OCI-LY7 (cell line): ENCODE measurements around the gene SCN4A.

ENCODE experiments used
- EZH2phosphoT487 ChIP-seq: fragments of 200-600 bp; sonication (generic); IDR thresholded peaks from 2 replicates; pipeline ENCODE4 v1.6.1; 2018; ENCODE audit warnings: low read depth, borderline replicate concordance, mild to moderate bottlenecking, mixed run types, antibody characterized with exemption, low read length, moderate library complexity, mixed read lengths
- TF ChIP-seq, protein P1 (sequence below): fragments of 200-600 bp; sonication (generic); conservative IDR thresholded peaks from 2 replicates; pipeline ENCODE4 v1.5.1; 2014; ENCODE audit warnings: mild to moderate bottlenecking, antibody characterized with exemption, low read length, moderate library complexity, mixed read lengths

DNA sequence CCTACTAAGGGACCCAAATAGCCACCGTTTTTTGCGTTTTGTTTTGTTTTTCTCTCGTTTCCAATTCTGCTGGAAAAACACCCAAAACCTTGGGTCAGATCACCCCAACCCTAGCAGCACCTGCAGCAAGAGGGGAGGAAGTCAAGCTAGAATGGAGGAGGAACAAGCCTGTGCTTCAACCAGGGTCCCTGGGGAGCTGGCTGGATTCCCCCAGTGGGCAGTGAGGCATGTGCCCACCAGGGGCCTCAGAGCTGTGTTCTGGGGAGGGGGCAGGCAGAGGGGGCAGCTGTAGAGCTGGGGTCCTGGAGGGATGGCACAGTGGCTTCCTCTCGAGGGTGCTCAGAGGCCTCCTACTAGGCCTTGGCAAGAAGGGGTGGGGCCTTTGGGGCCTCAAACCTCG is 47.1 kb downstream of the SCN4A start:
- TF ChIP-seq, protein P1, sequence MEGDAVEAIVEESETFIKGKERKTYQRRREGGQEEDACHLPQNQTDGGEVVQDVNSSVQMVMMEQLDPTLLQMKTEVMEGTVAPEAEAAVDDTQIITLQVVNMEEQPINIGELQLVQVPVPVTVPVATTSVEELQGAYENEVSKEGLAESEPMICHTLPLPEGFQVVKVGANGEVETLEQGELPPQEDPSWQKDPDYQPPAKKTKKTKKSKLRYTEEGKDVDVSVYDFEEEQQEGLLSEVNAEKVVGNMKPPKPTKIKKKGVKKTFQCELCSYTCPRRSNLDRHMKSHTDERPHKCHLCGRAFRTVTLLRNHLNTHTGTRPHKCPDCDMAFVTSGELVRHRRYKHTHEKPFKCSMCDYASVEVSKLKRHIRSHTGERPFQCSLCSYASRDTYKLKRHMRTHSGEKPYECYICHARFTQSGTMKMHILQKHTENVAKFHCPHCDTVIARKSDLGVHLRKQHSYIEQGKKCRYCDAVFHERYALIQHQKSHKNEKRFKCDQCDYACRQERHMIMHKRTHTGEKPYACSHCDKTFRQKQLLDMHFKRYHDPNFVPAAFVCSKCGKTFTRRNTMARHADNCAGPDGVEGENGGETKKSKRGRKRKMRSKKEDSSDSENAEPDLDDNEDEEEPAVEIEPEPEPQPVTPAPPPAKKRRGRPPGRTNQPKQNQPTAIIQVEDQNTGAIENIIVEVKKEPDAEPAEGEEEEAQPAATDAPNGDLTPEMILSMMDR: no peak; the same call in 1 of the 2 replicates
- TF ChIP-seq EZH2phosphoT487: no peak
